ENCODE results near the gene CHMP3.

DNA sequence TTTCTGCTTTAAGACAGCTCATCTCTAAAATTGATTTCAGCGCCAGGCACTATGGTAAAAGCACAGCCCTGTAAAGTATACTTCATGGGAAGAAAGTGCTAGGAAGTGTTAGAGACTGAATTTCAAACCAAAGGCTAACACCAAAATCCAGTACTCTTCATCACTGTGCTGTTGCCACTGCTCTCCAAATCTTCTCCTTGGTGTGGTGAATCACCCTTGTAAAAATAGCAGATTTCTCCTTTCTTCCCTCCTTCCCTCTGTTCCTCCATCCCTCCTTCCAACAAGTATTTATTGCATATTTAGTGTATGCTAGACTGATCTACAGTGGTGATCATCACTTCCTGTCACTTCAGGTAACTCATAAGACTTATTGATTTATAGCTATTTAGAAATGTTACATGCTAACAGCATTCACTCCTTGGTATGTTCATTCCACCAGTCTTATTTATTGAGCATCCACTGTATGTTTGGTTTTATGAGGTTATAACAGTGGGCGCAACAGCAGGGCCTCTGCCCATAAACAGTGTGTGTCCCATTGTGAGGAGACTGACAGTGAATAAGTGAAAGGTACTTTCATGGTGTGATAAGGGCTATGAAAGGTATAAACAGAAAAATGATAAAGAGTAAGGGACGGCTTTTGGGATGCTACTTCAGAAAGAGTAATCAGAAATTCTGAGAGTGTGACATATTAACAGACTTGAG is 102.0 kb downstream of the CHMP3 start:
- TF ChIP-seq, protein P1, sequence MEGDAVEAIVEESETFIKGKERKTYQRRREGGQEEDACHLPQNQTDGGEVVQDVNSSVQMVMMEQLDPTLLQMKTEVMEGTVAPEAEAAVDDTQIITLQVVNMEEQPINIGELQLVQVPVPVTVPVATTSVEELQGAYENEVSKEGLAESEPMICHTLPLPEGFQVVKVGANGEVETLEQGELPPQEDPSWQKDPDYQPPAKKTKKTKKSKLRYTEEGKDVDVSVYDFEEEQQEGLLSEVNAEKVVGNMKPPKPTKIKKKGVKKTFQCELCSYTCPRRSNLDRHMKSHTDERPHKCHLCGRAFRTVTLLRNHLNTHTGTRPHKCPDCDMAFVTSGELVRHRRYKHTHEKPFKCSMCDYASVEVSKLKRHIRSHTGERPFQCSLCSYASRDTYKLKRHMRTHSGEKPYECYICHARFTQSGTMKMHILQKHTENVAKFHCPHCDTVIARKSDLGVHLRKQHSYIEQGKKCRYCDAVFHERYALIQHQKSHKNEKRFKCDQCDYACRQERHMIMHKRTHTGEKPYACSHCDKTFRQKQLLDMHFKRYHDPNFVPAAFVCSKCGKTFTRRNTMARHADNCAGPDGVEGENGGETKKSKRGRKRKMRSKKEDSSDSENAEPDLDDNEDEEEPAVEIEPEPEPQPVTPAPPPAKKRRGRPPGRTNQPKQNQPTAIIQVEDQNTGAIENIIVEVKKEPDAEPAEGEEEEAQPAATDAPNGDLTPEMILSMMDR (IDR thresholded peaks at IDR 0.05 in 4 of 5, conservative IDR thresholded peaks at IDR 0.05 in 1 of 5) = no peak
- no peak for TF ChIP-seq POLR2A (IDR thresholded peaks at IDR 0.05)

Measured in gastrocnemius medialis (tissue), 4 donors.